ENCODE measurements around the gene ALDH3B2.
"Not testable (repeated sequence)": the region's sequence is repeated elsewhere in the genome, so short reads cannot be mapped to it uniquely, and the experiment has no call there.

Gene ALDH3B2, protein sequence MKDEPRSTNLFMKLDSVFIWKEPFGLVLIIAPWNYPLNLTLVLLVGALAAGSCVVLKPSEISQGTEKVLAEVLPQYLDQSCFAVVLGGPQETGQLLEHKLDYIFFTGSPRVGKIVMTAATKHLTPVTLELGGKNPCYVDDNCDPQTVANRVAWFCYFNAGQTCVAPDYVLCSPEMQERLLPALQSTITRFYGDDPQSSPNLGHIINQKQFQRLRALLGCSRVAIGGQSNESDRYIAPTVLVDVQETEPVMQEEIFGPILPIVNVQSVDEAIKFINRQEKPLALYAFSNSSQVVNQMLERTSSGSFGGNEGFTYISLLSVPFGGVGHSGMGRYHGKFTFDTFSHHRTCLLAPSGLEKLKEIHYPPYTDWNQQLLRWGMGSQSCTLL

DNA sequence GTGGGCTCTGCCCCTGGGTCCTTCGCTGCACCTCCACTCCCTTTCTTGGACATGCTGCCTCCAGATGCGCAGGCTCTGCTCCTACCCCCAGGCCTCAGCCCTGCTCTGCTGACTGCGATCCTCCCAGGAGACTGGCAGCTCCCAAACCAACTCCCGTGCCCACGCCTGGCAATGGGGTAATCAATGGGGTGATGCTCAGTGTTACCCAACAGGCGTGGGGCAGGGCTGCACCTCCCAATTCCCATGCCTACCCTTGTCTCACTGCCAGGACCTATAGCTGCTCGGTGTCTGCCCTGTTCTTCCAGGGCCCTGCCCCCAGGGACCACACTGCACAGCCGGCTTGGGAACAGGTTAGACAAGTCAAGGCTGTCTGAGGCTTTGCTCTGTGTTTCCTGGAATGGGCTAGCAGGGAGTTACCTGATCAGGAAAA lies at the start of gene ALDH3B2:
ALDH3B2 (minus strand) TSS at position 182 of the 430 bp plus-strand sequence. CDS start 7,688 bp downstream, outside the sequence.
- no peak for DNase-seq (ENCODE audit: low read depth in 2 of 2)

GRCh38 chr11:67723036-67723435 lies 48.6 kb upstream of the ALDH3B2 start:
- DNase-seq (ENCODE audit: low read depth in 2 of 2), result not testable (repeated sequence)

DNA sequence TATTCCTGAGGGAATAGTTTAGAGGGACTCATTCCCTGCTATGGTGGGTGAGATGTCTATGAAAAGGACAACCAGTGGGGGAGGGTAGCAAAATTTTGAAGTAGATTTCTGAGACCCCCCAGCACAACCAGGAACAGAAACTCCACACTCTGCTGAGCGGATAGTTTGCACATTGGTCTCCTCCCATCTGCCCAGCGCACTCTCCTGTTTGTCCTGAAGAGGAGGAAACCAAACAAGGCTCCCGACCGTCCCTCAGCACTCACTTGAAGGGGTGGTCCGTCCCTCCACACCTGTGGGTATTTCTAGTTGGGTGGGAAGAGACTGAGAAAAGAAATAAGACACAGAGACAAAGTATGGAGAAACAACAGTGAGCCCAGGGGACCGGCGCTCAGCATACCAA lies 41.8 kb upstream of the ALDH3B2 start:
- DNase-seq (ENCODE audit: low read depth in 2 of 2), result not testable (repeated sequence)

GRCh38 chr11:67715801-67716200 lies 41.4 kb upstream of the ALDH3B2 start:
- not testable (repeated sequence) for DNase-seq (ENCODE audit: low read depth in 2 of 2)

DNA sequence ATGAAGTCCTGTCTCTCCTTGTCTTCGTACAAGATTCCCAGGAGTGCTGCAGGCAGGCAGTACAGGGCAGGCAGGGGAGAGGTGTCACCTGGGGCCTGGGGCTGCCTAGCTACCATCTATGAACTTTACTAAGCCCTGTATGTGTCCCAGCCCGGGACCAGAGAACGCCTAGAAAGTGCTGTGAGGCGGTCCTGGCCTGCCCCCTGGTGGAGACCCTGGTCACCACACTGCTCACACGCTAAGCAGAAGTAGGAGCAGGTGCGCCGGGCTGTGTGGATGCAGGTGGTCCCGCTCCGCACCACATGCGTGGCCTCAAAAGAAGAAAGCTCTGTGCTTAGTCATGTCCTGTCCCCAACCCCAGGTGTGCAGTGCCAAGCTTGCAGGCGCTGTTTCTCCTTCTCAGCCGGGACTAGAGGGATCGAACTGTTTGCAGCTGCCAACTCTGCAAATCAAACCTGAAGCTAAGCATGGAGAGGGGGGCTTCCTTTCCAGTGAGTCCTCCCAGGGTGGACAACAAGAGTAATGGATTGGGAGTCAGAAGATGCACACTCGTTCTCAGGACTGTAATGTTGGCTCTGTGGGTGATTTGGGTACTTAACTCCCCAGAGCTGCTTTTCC lies 39.6 kb upstream of the ALDH3B2 start:
- DNase-seq (ENCODE audit: low read depth in 2 of 2), result peak; percentile 18 to 43

DNA sequence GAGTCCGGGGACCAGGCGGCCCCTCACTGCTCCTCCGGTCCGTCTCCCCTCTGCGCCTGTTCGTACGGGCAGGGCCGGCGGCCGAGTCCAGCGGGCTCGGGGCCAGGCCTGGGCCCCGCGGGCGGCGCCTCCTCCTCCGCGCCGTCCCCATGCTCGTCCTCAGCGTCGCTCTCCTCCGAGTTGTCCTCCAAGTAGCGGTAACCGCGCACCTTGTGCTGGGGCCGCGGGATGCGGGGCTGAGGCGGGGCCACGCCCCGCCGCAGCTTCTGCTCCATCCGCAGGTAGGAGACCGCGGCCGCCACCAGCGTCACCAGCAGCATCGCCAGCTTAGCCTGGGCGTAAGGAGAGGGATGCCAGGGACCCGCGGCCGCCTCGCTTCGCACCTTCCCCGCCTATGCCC lies 37.3 kb upstream of the ALDH3B2 start:
- not testable (repeated sequence) for DNase-seq (ENCODE audit: low read depth in 2 of 2)

DNA sequence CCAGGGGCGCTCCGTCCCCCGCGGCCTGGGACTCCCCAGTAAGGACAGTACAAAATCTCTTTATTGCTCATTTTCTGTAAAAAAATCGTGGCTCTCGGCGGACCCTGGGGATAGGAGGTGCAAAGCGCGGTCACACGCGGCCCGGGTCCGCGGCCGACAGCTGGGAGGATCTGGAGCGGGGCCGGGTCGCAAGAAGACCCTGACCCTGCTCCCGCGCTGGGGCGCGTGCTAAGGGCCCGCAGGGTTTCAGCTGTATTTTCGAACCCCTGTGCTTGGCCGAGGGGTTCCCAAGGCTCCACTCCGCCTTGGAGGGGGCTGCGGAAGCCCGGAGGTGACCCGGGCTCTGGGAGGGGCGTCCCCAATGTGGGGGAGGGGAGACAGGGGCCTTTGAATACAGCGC lies 36.8 kb upstream of the ALDH3B2 start:
- DNase-seq (ENCODE audit: low read depth in 2 of 2), result not testable (repeated sequence)

GRCh38 chr11:67709806-67710205 lies 35.4 kb upstream of the ALDH3B2 start:
- DNase-seq (ENCODE audit: low read depth in 2 of 2), result not testable (repeated sequence)

GRCh38 chr11:67705264-67705663 lies 30.8 kb upstream of the ALDH3B2 start:
- no peak for DNase-seq (ENCODE audit: low read depth in 2 of 2)

- DNase-seq (ENCODE audit: low read depth in 2 of 2), result no peak
These were observed 30.1 kb upstream of the ALDH3B2 start for GRCh38 chr11:67704524-67704923.

DNA sequence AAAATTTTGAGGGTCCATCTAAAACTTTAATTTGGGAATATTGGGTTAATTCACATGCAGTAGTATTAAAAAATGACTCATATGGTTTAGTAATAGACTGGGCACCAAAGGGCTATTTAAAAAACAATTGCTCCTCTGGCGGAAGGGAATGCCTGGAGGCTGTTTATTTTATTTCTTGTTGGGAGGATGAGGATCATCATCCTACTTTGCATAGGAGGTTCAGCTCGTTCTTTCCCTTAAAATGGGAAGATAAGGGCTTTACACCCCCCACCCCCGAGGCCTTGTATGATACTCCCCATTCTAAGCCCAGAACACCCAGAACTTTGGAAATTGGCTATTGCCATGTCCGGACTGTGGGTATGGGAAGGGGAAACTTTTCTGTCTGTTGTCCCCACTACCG lies 29.3 kb upstream of the ALDH3B2 start:
- not testable (repeated sequence) for DNase-seq (ENCODE audit: low read depth in 2 of 2)

DNA sequence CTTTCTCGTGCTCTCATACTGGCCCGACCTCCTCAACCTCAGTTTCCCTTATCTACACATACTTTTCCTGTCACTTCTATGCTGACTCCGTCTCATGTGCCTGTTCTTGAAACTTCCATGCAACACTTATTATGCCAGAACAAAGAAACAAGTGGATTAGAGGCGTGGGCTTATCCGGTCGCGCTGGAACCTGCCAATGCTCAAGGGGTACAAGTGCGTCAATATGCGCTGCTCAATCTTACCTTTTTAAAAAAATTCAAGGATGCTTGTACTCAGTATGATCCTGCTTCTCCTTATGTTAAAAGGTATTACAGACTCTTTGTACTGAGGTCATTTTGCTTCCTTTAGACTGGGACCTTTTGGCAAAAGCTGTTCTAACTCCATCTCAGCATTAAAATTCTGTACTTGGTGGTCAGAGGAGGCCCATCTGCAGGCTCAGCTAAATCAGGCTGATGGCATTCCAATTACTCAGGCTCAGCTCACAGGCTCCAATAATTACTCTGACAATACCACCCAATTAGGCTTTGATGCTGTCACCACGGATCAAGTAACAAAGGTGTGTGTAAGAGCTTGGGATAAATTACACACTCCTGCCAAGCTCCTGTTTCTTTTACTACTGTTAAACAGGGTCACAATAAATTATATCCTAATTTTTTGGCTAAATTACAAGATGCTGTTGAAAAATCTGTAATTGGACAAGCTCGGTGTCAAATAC lies 26.3 kb upstream of the ALDH3B2 start:
- no peak for DNase-seq (ENCODE audit: low read depth in 2 of 2)

DNA sequence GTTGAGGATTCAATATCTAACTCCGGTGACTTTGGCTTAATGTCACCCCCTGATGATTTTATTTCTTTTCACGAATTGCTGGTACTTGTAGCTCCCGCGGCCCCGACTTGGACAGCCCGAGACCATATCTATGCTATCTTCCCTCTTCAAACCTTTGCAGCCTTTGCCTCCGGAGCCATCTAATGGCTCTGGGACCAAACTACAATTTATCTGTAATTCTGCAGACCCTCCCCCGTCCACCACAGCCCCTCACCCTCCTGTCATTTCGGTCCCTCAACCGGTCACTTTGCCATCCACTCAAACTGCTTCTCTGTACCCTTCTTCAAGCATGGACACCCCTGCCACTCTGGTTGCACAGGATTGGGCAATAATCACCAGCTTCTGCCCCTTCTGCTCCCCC lies 25.7 kb upstream of the ALDH3B2 start:
- DNase-seq (ENCODE audit: low read depth in 2 of 2), result no peak

GRCh38 chr11:67699521-67699920 lies 25.1 kb upstream of the ALDH3B2 start:
- DNase-seq (ENCODE audit: low read depth in 2 of 2), result no peak

DNA sequence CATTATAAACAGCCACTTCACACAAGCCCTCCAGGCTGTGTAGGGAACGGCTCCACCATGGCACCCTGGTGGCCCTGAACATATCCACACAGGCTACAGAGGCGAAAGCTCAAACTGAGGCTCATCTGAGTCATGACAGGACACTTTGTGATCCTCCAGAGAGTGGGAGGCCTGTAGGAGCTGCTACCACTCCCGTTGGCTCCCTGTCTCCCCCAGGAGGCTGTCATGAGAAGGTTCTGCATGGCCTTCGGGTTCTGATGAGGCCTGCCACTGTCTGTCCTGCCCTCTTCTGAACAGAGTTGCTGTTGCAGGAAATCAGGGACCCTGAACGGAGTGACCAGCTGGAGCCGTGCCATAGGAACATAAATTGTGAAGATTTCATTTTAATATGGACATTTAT lies 23.8 kb upstream of the ALDH3B2 start:
- DNase-seq (ENCODE audit: low read depth in 2 of 2), result peak; percentile 6 to 13

GRCh38 chr11:67697846-67698245 lies 23.4 kb upstream of the ALDH3B2 start:
- no peak for DNase-seq (ENCODE audit: low read depth in 2 of 2)

DNA sequence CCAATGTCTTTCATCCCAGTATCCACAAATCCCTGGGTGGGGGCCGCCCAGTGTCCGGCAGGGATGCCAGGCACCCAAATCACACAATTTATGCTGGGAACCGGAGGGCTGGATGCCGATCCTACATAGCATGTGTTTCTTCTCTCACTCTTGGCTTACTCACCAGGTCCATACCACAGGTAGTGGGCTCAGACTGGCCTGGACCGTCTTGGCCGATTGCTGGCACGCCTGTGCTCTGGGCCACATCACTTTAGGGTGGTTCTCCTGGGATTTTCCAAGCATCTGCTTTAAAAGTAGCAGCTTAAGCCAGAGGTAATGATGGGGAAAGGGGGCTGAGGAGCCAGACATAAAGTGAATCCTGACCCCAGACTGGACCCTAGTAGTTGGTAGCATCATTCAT lies 22.6 kb upstream of the ALDH3B2 start:
- DNase-seq (ENCODE audit: low read depth in 2 of 2), result no peak

DNA sequence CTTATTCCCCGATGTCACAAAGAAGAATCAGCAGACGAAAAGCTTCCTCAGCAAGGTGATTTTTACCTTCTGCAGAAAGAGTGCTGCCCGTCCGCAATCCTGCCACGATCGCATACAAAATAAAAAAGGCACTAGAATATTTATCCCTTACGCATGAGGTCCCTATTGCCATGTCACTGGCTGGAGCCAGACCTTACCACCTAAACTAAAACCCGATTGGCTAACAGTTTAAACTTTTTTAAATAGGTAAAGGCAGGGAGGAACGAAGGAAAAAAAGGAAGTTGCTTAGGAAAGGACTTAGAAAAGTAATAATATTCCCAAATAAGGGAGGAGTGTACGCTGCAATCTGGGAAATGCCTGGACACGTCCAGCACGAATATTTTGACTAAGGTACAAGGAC lies 21.2 kb upstream of the ALDH3B2 start:
- no peak for DNase-seq (ENCODE audit: low read depth in 2 of 2)

- no peak for DNase-seq (ENCODE audit: low read depth in 2 of 2)
These were observed 20.6 kb upstream of the ALDH3B2 start for GRCh38 chr11:67694875-67695555.

GRCh38 chr11:67691149-67691548 lies 16.7 kb upstream of the ALDH3B2 start:
- no peak for DNase-seq (ENCODE audit: low read depth in 2 of 2)

GRCh38 chr11:67689178-67689577 lies 14.8 kb upstream of the ALDH3B2 start:
- DNase-seq (ENCODE audit: low read depth in 2 of 2), result no peak

GRCh38 chr11:67687986-67688385 lies 13.6 kb upstream of the ALDH3B2 start:
- no peak for DNase-seq (ENCODE audit: low read depth in 2 of 2)
